NCI-H82 (cell line): ENCODE measurements around the gene SETD9.

Source experiments
- DNase-seq: peaks from one replicate; lab custom pipeline; 2025; lab: John Stamatoyannopoulos, UW

SETD9 gene

GRCh38 chr5:56938858-56939257, 29.5 kb downstream of the SETD9 start:
- no peak for DNase-seq

- no peak for DNase-seq
Measured at GRCh38 chr5:56941981-56942380, 32.6 kb downstream of the SETD9 start.

- no peak for DNase-seq
Measured at GRCh38 chr5:56947052-56947451, 37.7 kb downstream of the SETD9 start.

GRCh38 chr5:56950626-56951125, 41.3 kb downstream of the SETD9 start:
- peak; percentile 45 for DNase-seq

GRCh38 chr5:56951126-56951945, 41.9 kb downstream of the SETD9 start:
- peak; percentile 38 for DNase-seq

GRCh38 chr5:56951946-56952691, 42.7 kb downstream of the SETD9 start, which contains the start of gene MIER3:
Gene MIER3, minus strand, starts transcription at chr5:56952123. Its CDS starts 21 bp downstream, at chr5:56952102.
- peak; percentile 76 for DNase-seq

- no peak for DNase-seq
Measured at GRCh38 chr5:56954262-56954661, 44.9 kb downstream of the SETD9 start.

- no peak for DNase-seq
Measured at GRCh38 chr5:56958595-56958994, 49.2 kb downstream of the SETD9 start.

- DNase-seq, result no peak
Measured at GRCh38 chr5:56959326-56959725, 49.9 kb downstream of the SETD9 start.

GRCh38 chr5:56961746-56962145, 52.4 kb downstream of the SETD9 start:
- DNase-seq, result no peak

GRCh38 chr5:56962286-56962685, 52.9 kb downstream of the SETD9 start:
- DNase-seq, result no peak

- no peak for DNase-seq
Measured at GRCh38 chr5:56963246-56963645, 53.9 kb downstream of the SETD9 start.

- DNase-seq, result no peak
Measured at GRCh38 chr5:56964173-56964572, 54.8 kb downstream of the SETD9 start.
